ENCODE results near the gene TMEM178A. TPM values are rescaled to one million over a fixed set of nuclear protein-coding genes. Genes with fewer than 3 reads are reported as not detected.

The TMEM178A gene
- polyA plus RNA-seq, 3 donors, result 0.29 to 1.5 (median 0.62) TPM

GRCh38 chr2:39757156-39757555 lies 91.4 kb downstream of the TMEM178A start:
- no peak overlapping the region for H3K27ac ChIP-seq (ENCODE audit: low read depth, low read length)

GRCh38 chr2:39762448-39762847 lies 96.7 kb downstream of the TMEM178A start:
- WGBS, 3 donors, result 93 to 98% (median 97%) methylated on average over 2 of the region's 2 CpGs
- no peak overlapping the region for H3K27ac ChIP-seq (ENCODE audit: low read depth, low read length)

More at GRCh38 chr2:39757156-39757555, 91.4 kb downstream of the TMEM178A start:
- whole genome bisulfite sequencing, 3 donors, result 94 to 97% (median 95%) methylated on average over 4 of the region's 4 CpGs

Other genes with a start within 250 kb of the TMEM178A start
- 10 to 100 TPM in 2 of 3 donors, 1 to 10 TPM in 1; 5.2 to 11.7 (median 10.3) TPM for gene MAP4K3, start 228.6 kb upstream of the TMEM178A start, polyA plus RNA-seq
- gene THUMPD2, start 113.3 kb downstream of the TMEM178A start, polyA plus RNA-seq, result 1 to 10 TPM; 4.8 to 7.0 (median 6.8) TPM